NCI-H146 treated with DMSO at 0.1 percent for 48 hours (cell line): Measurements from ENCODE around the gene NRAP.

Experiments used
- DNase-seq: peaks from one replicate; lab custom pipeline; 2025; ENCODE audit not compliant: unreplicated experiment; lab: John Stamatoyannopoulos, UW

NRAP gene

GRCh38 chr10:113610631-113611601 lies 52.9 kb downstream of the NRAP start:
- DNase-seq: no peak

GRCh38 chr10:113609704-113610108 lies 54.1 kb downstream of the NRAP start:
- no peak for DNase-seq

GRCh38 chr10:113605268-113605978 lies 58.4 kb downstream of the NRAP start:
- no peak for DNase-seq

GRCh38 chr10:113604572-113604971 lies 59.3 kb downstream of the NRAP start:
- DNase-seq: no peak

GRCh38 chr10:113603057-113603777 lies 60.6 kb downstream of the NRAP start:
- no peak for DNase-seq

GRCh38 chr10:113600569-113600968 lies 63.3 kb downstream of the NRAP start:
- DNase-seq: no peak

- DNase-seq: peak; percentile 4
These were observed 69.2 kb downstream of the NRAP start for GRCh38 chr10:113594652-113595051.

- no peak for DNase-seq
These were observed 71.5 kb downstream of the NRAP start for GRCh38 chr10:113592380-113592779.

GRCh38 chr10:113590581-113590980 lies 73.3 kb downstream of the NRAP start:
- DNase-seq: no peak

GRCh38 chr10:113589201-113589770 lies 74.6 kb downstream of the NRAP start:
- DNase-seq: no peak

GRCh38 chr10:113585949-113586348 lies 77.9 kb downstream of the NRAP start:
- no peak for DNase-seq

- DNase-seq: no peak
These were observed 80.3 kb downstream of the NRAP start for GRCh38 chr10:113583571-113583970.

GRCh38 chr10:113581092-113581491 lies 82.7 kb downstream of the NRAP start:
- DNase-seq: no peak

- no peak for DNase-seq
These were observed 85.1 kb downstream of the NRAP start for GRCh38 chr10:113578773-113579172.

- DNase-seq: no peak
These were observed 87.0 kb downstream of the NRAP start for GRCh38 chr10:113576852-113577251.

GRCh38 chr10:113573368-113573767 lies 90.5 kb downstream of the NRAP start:
- DNase-seq: no peak

- DNase-seq: no peak
These were observed 91.1 kb downstream of the NRAP start for GRCh38 chr10:113572520-113573290.

GRCh38 chr10:113569576-113569975 lies 94.3 kb downstream of the NRAP start:
- DNase-seq: no peak

GRCh38 chr10:113566888-113567287 lies 97.0 kb downstream of the NRAP start:
- peak; percentile 97 for DNase-seq

- peak; percentile 28 for DNase-seq
These were observed 98.5 kb downstream of the NRAP start for GRCh38 chr10:113565364-113565763.
